HEK293 (cell line): ENCODE results near the gene SLFNL1.

Experiments used
- CTCF ChIA-PET: fragments of 350-600 bp; formaldehyde crosslinking; extraction: SDS; loops from one replicate; lab custom pipeline; 2021; ENCODE audit warnings: antibody characterized with exemption; lab: Yijun Ruan, JAX
- POLR2A ChIA-PET: fragments of 300-600 bp; formaldehyde crosslinking; extraction: SDS; loops from one replicate; lab custom pipeline; 2020; ENCODE audit warnings: antibody characterized with exemption, inconsistent platforms; lab: Yijun Ruan, JAX
- H3K27ac ChIP-seq: fragments of 200-500 bp; sonication (Bioruptor generic); 2 replicates; pipeline ENCODE4 v1.5.1; 2014; ENCODE audit warnings: low read depth, low read length, control low read depth, inconsistent platforms; ENCODE audit errors: extremely low read depth
- H3K36me3 ChIP-seq, 2 experiments: fragments of 200-500 bp in 1 of 2; sonication (Bioruptor generic) in 1 of 2; 1 replicate in 1 of 2; 2 replicates in 1 of 2; pipeline ENCODE4 v1.5.1; 2014 to 2017; ENCODE audit warnings: inconsistent platforms in 2 of 2, low read length in 2 of 2; ENCODE audit not compliant: control insufficient read depth in 2 of 2, insufficient read depth in 1 of 2
- H3K4me1 ChIP-seq: fragments of 200-500 bp; sonication (Bioruptor generic); 2 replicates; pipeline ENCODE4 v1.5.1; 2014; ENCODE audit warnings: mild to moderate bottlenecking, low read length, inconsistent platforms; ENCODE audit not compliant: control insufficient read depth, insufficient read depth
- H3K4me3 ChIP-seq: 2 replicates; pipeline ENCODE4 v1.5.1; 2011; ENCODE audit warnings: low read depth, mild to moderate bottlenecking, control low read depth, low read length, moderate library complexity
- H3K9me3 ChIP-seq: fragments of 200-500 bp; sonication (Bioruptor generic); 2 replicates; pipeline ENCODE4 v1.5.1; 2014; ENCODE audit warnings: low read depth, low read length, inconsistent platforms; ENCODE audit not compliant: control insufficient read depth, insufficient read depth
- BCL11B ChIP-seq: fragments of 450-650 bp; formaldehyde crosslinking; IDR thresholded peaks from 2 replicates; pipeline ENCODE4 v1.5.1; 2016; ENCODE audit warnings: low read depth, missing biosample characterization, missing genetic modification characterization
- CTCF ChIP-seq: fragments of 450-650 bp; formaldehyde crosslinking; IDR thresholded peaks from 2 replicates; pipeline ENCODE4 v1.5.1; 2016; ENCODE audit warnings: missing biosample characterization, missing genetic modification characterization
- EGR2 ChIP-seq: fragments of 450-650 bp; formaldehyde crosslinking; IDR thresholded peaks from 2 replicates; pipeline ENCODE4 v1.5.1; 2016; ENCODE audit warnings: low read depth, missing biosample characterization, missing genetic modification characterization
- IKZF3 ChIP-seq: fragments of 450-650 bp; IDR thresholded peaks from 2 replicates; pipeline ENCODE4 v1.5.0; 2018; ENCODE audit warnings: missing biosample characterization, mild to moderate bottlenecking, missing genetic modification characterization, moderate library complexity
- OSR2 ChIP-seq: fragments of 450-650 bp; formaldehyde crosslinking; IDR thresholded peaks from 2 replicates; pipeline ENCODE4 v1.5.1; 2016; ENCODE audit warnings: missing biosample characterization, missing genetic modification characterization
- SCRT2 ChIP-seq: fragments of 450-650 bp; formaldehyde crosslinking; IDR thresholded peaks from 2 replicates; pipeline ENCODE4 v1.5.1; 2016; ENCODE audit warnings: missing biosample characterization, missing genetic modification characterization
- ZBTB26 ChIP-seq: fragments of 450-650 bp; formaldehyde crosslinking; optimal IDR thresholded peaks from 2 replicates; pipeline ENCODE3; 2016; ENCODE audit warnings: missing biosample characterization, mild to moderate bottlenecking, missing genetic modification characterization
- ZFHX2 ChIP-seq: fragments of 450-650 bp; formaldehyde crosslinking; conservative IDR thresholded peaks from 2 replicates; pipeline ENCODE4 v1.5.1; 2016; ENCODE audit warnings: missing biosample characterization, missing genetic modification characterization
- ZNF114 ChIP-seq: fragments of 450-650 bp; formaldehyde crosslinking; IDR thresholded peaks from 2 replicates; pipeline ENCODE4 v1.5.0; 2017; ENCODE audit warnings: missing biosample characterization, missing genetic modification characterization
- ZNF157 ChIP-seq: fragments of 450-650 bp; formaldehyde crosslinking; IDR thresholded peaks from 2 replicates; pipeline ENCODE4 v1.5.1; 2016; ENCODE audit warnings: missing biosample characterization, missing genetic modification characterization
- ZNF350 ChIP-seq: fragments of 450-650 bp; formaldehyde crosslinking; IDR thresholded peaks from 2 replicates; pipeline ENCODE4 v1.5.0; 2017; ENCODE audit warnings: missing biosample characterization, mild to moderate bottlenecking, missing genetic modification characterization
- ZNF521 ChIP-seq: fragments of 450-650 bp; formaldehyde crosslinking; IDR thresholded peaks from 2 replicates; pipeline ENCODE4 v1.5.1; 2017; ENCODE audit warnings: missing biosample characterization, mild to moderate bottlenecking, missing genetic modification characterization
- ZNF549 ChIP-seq: fragments of 450-650 bp; IDR thresholded peaks from 2 replicates; pipeline ENCODE4 v1.5.1; 2018; ENCODE audit warnings: missing biosample characterization, missing genetic modification characterization, mild to moderate bottlenecking, inconsistent platforms, moderate library complexity
- ZNF600 ChIP-seq: fragments of 450-650 bp; formaldehyde crosslinking; IDR thresholded peaks from 2 replicates; pipeline ENCODE4 v1.5.1; 2016; ENCODE audit warnings: missing biosample characterization, missing genetic modification characterization
- ZNF645 ChIP-seq: fragments of 450-650 bp; formaldehyde crosslinking; IDR thresholded peaks from 2 replicates; pipeline ENCODE4; 2016; ENCODE audit warnings: missing biosample characterization, missing genetic modification characterization
- ZNF660 ChIP-seq: fragments of 450-650 bp; IDR thresholded peaks from 2 replicates; pipeline ENCODE4 v1.5.1; 2018; ENCODE audit warnings: missing biosample characterization, mild to moderate bottlenecking, missing genetic modification characterization
- ZNF677 ChIP-seq: fragments of 450-650 bp; IDR thresholded peaks from 2 replicates; pipeline ENCODE4 v1.5.0; 2018; ENCODE audit warnings: missing biosample characterization, mild to moderate bottlenecking, missing genetic modification characterization, moderate library complexity
- ZNF792 ChIP-seq: fragments of 450-650 bp; formaldehyde crosslinking; IDR thresholded peaks from 2 replicates; pipeline ENCODE4 v1.5.1; 2016; ENCODE audit warnings: missing biosample characterization, missing genetic modification characterization
- TF ChIP-seq, protein P1 (sequence below): fragments of 450-650 bp; formaldehyde crosslinking; IDR thresholded peaks from 2 replicates; pipeline ENCODE4 v1.5.1; 2016; ENCODE audit warnings: missing biosample characterization, missing genetic modification characterization
- TF ChIP-seq, protein P2 (sequence below): fragments of 450-650 bp; formaldehyde crosslinking; IDR thresholded peaks from 2 replicates; pipeline ENCODE4 v1.5.1; 2016; ENCODE audit warnings: missing biosample characterization, missing genetic modification characterization

SLFNL1 gene

DNA sequence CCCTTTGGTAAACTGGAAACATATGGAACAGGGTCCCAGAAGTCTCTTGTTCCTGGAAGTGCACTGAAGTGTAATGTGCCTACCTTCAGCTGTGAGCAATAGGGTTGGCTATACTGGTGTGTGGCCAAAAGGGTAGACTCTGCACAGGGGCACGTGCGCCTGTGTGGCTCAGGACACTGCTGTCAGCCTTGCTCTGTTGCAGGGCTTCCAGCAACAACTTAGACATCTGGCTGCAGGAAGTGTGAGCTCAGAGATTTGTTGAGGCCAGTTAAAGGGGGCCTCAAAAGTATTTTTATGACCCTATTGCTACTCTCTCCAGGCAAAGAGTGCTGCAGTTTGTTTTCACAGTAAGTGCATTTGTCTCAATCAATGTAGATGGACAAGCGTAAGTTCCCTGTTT is 34.6 kb downstream of the SLFNL1 start:
- Histone ChIP-seq H3K9me3 (no peaks in the 10 kb centered on the region), H3K36me3 (peaks cover 37 to 95% of the 10 kb centered on the region in 2 experiments), H3K27ac (no peak overlapping the region), H3K4me3 (no peak overlapping the region), H3K4me1 (0 out of 2 replicates have a peak, but pooled peaks cover 2% of the 10 kb centered on the region)
- POLR2A ChIA-PET, result interaction anchor here (1.4 kb wide), 1 partner anchor 8 kb away, joined by 4 read pairs; no protein-coding TSS in a partner anchor
- CTCF ChIA-PET, result interaction anchor here (0.6 to 1.5 kb wide), 2 partner anchors 17 to 469 kb away, joined by 3 to 5 read pairs; no protein-coding TSS in a partner anchor
- no peak for TF ChIP-seq ZNF645 (tag by site-specific recombination)
- TF ChIP-seq ZBTB26 (tag by site-specific recombination), result no peak
- no peak for TF ChIP-seq IKZF3 (tag by site-specific recombination)
- TF ChIP-seq ZNF157 (tag by site-specific recombination), result no peak
- no peak for TF ChIP-seq SCRT2 (tag by site-specific recombination)
- TF ChIP-seq ZNF521 (tag by site-specific recombination), result no peak
- TF ChIP-seq ZNF660, result no peak
- no peak for TF ChIP-seq CTCF (tag by site-specific recombination)
- TF ChIP-seq OSR2, result no peak

DNA sequence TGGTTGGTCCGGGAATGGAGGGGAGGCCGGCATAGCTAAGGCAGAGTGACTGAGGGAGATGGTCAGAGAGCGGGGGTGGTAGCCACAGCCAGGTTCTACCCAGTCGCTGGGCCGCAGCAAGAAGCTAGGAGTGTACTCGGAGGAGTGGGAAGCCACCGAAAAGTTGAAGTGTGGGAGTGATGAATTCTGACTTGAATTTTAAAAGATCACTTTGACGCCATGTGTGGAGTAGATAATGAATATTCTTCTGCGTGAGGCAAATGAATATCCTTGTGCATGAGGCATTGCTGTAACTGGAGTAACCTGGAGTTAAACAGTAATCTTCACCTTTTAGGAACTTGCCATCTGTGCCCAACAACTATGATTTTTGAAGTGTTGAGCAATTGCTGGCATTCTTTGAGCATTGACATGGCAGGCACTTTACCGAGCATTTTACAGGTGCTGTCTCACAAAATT is 35.2 kb downstream of the SLFNL1 start:
- ChIA-PET POLR2A (interaction anchor here (1.4 to 1.7 kb wide), 2 partner anchors 9 to 17 kb away, joined by 4 read pairs; no protein-coding TSS in a partner anchor), CTCF (no interaction called here)
- no peak for TF ChIP-seq IKZF3 (tag by site-specific recombination)
- TF ChIP-seq, protein P1, sequence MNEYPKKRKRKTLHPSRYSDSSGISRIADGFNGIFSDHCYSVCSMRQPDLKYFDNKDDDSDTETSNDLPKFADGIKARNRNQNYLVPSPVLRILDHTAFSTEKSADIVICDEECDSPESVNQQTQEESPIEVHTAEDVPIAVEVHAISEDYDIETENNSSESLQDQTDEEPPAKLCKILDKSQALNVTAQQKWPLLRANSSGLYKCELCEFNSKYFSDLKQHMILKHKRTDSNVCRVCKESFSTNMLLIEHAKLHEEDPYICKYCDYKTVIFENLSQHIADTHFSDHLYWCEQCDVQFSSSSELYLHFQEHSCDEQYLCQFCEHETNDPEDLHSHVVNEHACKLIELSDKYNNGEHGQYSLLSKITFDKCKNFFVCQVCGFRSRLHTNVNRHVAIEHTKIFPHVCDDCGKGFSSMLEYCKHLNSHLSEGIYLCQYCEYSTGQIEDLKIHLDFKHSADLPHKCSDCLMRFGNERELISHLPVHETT (tag by site-specific recombination), result no peak
- TF ChIP-seq ZNF114, result no peak
- 0 out of 2 replicates have a peak, but pooled peaks have one; percentile 37 for TF ChIP-seq EGR2
- TF ChIP-seq ZNF549, result no peak
- TF ChIP-seq ZNF600 (tag by site-specific recombination), result no peak
- TF ChIP-seq ZFHX2 (tag by site-specific recombination), result 0 out of 2 replicates have a peak, but pooled peaks have one; percentile 19
- TF ChIP-seq ZNF677 (tag by site-specific recombination), result no peak
- Histone ChIP-seq H3K4me1 (0 out of 2 replicates have a peak, but pooled peaks cover 4% of the 10 kb centered on the region), H3K9me3 (no peaks in the 10 kb centered on the region), H3K36me3 (peaks cover 31 to 94% of the 10 kb centered on the region in 2 experiments), H3K4me3 (no peak overlapping the region), H3K27ac (no peak overlapping the region)

DNA sequence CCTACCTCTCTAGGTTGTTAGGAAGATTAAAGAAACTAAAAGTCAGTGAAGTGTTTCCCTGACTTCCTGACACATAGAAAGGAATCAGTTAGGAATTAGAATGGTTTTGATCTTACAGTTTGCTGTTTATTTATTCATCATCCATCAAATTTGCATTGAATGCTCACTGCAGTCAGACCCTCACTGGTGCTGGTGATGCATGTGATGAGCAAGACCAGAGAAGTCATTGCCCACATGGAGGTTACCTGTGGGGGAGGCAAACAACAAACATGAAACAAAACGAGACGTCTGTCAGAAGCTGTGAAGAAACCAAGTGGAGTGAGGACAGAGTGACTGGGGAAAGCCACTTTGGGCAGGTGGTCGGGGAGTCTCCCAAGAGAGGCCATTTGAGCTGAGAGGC is 35.6 kb downstream of the SLFNL1 start:
- ChIA-PET POLR2A (interaction anchor here (1.4 to 1.7 kb wide), 2 partner anchors 10 to 18 kb away, joined by 4 read pairs; no protein-coding TSS in a partner anchor), CTCF (interaction anchor here (4.0 kb wide), 1 partner anchor 18 kb away, joined by 16 read pairs; no protein-coding TSS in a partner anchor)
- Histone ChIP-seq H3K36me3 (peaks cover 26 to 94% of the 10 kb centered on the region in 2 experiments), H3K4me1 (0 out of 2 replicates have a peak, but pooled peaks cover 4% of the 10 kb centered on the region), H3K9me3 (no peaks in the 10 kb centered on the region), H3K4me3 (no peak overlapping the region), H3K27ac (no peak overlapping the region)
- TF ChIP-seq ZNF792, result no peak
- TF ChIP-seq BCL11B (tag by site-specific recombination), result no peak
- no peak for TF ChIP-seq ZNF350
- TF ChIP-seq, protein P2, sequence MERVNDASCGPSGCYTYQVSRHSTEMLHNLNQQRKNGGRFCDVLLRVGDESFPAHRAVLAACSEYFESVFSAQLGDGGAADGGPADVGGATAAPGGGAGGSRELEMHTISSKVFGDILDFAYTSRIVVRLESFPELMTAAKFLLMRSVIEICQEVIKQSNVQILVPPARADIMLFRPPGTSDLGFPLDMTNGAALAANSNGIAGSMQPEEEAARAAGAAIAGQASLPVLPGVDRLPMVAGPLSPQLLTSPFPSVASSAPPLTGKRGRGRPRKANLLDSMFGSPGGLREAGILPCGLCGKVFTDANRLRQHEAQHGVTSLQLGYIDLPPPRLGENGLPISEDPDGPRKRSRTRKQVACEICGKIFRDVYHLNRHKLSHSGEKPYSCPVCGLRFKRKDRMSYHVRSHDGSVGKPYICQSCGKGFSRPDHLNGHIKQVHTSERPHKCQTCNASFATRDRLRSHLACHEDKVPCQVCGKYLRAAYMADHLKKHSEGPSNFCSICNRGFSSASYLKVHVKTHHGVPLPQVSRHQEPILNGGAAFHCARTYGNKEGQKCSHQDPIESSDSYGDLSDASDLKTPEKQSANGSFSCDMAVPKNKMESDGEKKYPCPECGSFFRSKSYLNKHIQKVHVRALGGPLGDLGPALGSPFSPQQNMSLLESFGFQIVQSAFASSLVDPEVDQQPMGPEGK (tag by site-specific recombination), result no peak
